Adipocyte (in vitro differentiated cells): Measurements from ENCODE around the gene GPNMB.
"Not testable (repeated sequence)": the region's sequence is repeated elsewhere in the genome, so short reads cannot be mapped to it uniquely, and the experiment has no call there.

Experiments used
- DNase-seq: peaks from one replicate; pipeline ENCODE4 v3.0.0-alpha.2; 2015; ENCODE audit warnings: low read depth
- H3K27me3 ChIP-seq: replicated peaks from 2 replicates; pipeline ENCODE4 v1.7.0; 2013; ENCODE audit warnings: mild to moderate bottlenecking, low read length, moderate library complexity; ENCODE audit not compliant: control insufficient read depth, insufficient read depth
- H3K36me3 ChIP-seq: 2 replicates; pipeline ENCODE4 v1.7.0; 2013; ENCODE audit warnings: low read length, mild to moderate bottlenecking, moderate library complexity; ENCODE audit not compliant: control insufficient read depth, insufficient read depth, severe bottlenecking
- H3K4me1 ChIP-seq: 2 replicates; pipeline ENCODE4 v1.7.0; 2013; ENCODE audit warnings: mild to moderate bottlenecking, low read length, moderate library complexity; ENCODE audit not compliant: control insufficient read depth, insufficient read depth
- H3K4me3 ChIP-seq: 2 replicates; pipeline ENCODE4 v1.7.0; 2013; ENCODE audit warnings: mild to moderate bottlenecking, low read length, moderate library complexity
- H3K9ac ChIP-seq: 2 replicates; pipeline ENCODE4 v1.7.0; 2013; ENCODE audit warnings: mild to moderate bottlenecking, low read length, moderate library complexity
- H3K9me3 ChIP-seq: 2 replicates; pipeline ENCODE4 v1.7.0; 2013; ENCODE audit warnings: mild to moderate bottlenecking, low read length, moderate library complexity; ENCODE audit not compliant: control insufficient read depth

GPNMB gene

DNA sequence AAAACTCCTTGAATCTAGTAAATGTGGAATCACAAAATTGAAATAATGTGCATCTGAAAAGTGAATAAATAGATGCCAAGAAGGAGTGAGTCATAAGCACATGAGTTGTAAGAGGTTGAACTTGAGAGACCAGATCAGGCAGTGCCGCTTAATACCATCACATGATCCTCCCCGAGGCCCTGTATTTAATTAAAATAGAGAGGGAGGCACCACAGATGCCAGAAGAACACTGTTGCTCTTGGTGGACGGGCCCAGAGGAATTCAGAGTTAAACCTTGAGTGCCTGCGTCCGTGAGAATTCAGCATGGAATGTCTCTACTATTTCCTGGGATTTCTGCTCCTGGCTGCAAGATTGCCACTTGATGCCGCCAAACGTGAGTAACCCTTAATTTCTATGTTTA lies at the start of gene GPNMB:
Gene GPNMB (plus strand): TSS at position 221 of the 400 bp plus-strand sequence. CDS start 83 bp downstream, at position 304.
- Histone ChIP-seq H3K4me1 (peaks cover 28% of the 10 kb centered on the region), H3K4me3 (peak within 1 kb of the TSS; percentile 81), H3K9ac (peak within 1 kb of the TSS; percentile 91), H3K36me3 (peaks cover 9% of the 10 kb centered on the region), H3K27me3 (no peaks in the 10 kb centered on the region), H3K9me3 (no peaks in the 10 kb centered on the region)
- peak; percentile 97 for DNase-seq

DNA sequence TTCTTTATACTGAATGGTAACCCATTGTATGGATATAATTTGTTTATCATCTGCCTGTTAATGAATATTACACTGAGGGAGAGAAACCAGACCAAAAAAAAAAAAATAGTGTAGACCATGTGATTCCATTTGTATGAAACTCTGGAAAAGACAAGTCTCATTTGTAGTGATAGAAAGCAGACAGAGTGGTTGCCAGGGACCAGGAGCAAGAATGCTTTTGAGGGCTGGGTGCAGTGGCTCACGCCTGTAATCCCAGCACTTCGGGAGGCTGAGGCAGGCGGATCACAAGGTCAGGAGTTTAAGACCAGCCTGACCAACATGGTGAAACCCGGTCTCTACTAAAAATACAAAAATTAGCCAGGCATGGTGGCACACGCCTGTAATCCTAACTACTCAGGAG lies 48.8 kb upstream of the GPNMB start:
- peaks cover 61% of the 10 kb centered on the region for H3K36me3 ChIP-seq
- not testable (repeated sequence) for H3K4me3 ChIP-seq, H3K4me1 ChIP-seq, H3K9ac ChIP-seq, H3K9me3 ChIP-seq, DNase-seq, H3K27me3 ChIP-seq

DNA sequence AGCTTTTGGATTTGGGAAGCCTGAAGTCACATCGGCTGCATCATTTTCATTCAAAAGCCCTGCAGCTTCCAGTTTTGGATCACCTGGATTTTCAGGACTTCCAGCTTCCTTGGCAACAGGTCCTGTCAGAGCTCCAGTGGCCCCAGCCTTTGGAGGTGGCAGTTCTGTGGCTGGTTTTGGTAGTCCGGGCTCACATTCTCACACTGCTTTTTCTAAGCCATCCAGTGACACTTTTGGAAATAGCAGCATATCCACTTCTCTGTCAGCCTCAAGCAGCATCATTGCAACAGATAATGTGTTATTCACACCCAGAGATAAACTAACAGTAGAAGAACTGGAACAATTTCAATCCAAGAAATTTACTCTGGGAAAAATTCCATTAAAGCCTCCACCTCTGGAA lies 46.2 kb upstream of the GPNMB start:
- H3K36me3 ChIP-seq: peaks cover 45% of the 10 kb centered on the region

DNA sequence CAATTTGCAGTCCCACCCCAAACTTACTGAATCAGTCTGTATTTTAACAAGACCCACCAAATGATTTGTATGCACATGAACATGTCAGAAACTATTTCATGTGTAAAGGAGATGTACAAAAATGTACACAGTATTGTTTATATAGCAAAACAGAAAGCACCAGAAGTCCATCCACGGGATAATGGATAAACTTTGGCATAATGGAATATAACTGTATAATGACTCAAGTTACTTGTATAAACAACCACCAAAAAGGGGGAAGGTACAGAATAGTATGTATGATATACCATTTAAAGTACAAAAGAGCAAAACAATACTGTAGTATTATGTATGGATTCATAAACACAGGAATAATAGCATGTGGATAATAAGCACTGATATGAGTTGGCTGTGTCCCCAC lies 42.3 kb upstream of the GPNMB start:
- Histone ChIP-seq H3K9me3 (no peaks in the 10 kb centered on the region), H3K36me3 (peaks cover 27% of the 10 kb centered on the region), H3K27me3 (no peaks in the 10 kb centered on the region), H3K4me1 (no peaks in the 10 kb centered on the region), H3K9ac (no peak overlapping the region), H3K4me3 (no peak overlapping the region)
- DNase-seq: no peak

More for the DNA sequence above, 46.2 kb upstream of the GPNMB start:
- no peaks in the 10 kb centered on the region for H3K9me3 ChIP-seq
- no peak overlapping the region for H3K4me3 ChIP-seq
- H3K9ac ChIP-seq: no peak overlapping the region
- H3K27me3 ChIP-seq: no peaks in the 10 kb centered on the region
- DNase-seq: no peak
- peaks cover 3% of the 10 kb centered on the region for H3K4me1 ChIP-seq

DNA sequence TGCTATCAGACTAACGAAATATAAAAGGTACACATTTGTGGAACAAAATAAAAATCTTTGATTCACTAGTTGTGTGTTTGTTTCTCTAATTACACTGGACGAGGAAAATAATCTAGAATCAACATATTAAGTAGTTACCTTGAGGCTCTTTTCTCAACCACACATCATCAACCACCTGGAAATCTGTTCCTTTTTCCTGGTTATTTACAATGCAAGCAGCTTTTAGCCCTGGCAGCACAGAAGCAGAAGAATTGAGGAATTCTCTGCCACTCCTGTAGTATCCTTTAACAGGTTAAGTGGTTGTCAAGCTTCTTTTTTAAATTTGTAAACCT lies 41.0 kb upstream of the GPNMB start:
- Histone ChIP-seq H3K4me1 (no peaks in the 10 kb centered on the region), H3K9me3 (no peaks in the 10 kb centered on the region), H3K4me3 (peak overlapping the region; percentile 49), H3K9ac (peak overlapping the region; percentile 47), H3K27me3 (no peaks in the 10 kb centered on the region), H3K36me3 (peaks cover 14% of the 10 kb centered on the region)
- DNase-seq: no peak

DNA sequence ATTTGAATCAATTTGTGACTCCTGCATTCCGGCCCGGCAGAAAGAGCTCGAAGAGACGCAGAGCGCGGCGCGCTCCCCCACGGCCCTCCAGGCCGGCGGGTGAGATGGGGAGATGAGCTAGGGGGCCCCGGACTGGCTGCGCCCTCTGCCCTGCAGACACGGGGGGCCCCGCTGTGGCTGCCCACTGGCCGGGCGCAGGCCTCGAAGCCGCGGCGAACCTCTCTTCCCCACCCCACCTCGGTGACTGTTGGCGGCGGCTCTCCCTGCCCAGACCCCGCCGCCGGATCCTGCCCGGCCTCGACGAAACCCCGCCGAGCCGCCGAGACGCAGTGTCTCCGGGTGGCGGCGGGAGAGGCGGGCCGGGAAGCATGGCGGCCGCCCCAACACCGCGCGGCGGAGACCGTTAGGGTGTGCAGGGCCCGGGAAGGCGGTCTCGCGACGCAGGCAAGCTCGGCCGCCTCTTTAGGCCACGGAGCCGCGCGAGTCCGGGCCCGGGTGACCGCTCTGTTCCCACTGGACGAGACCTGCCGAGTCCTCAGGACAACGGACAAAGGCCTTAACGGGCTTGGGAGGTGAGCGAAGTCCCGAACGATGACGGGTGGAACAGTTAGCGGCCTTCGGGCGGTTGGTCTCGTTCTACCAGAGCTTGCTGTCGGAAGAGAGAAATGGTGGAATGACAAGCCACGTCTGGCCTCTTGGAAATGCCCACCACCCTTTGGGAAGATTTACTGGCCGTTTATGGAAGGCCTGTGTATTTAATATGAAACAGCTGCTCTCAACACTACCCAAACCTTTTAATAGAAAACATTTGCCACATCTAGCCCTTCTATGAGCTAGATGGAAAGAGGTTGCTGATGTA lies 40.4 kb upstream of the GPNMB start:
- peak overlapping the region; percentile 47 for H3K9ac ChIP-seq
- H3K4me1 ChIP-seq: no peaks in the 10 kb centered on the region
- H3K9me3 ChIP-seq: no peaks in the 10 kb centered on the region
- no peak for DNase-seq
- peaks cover 8% of the 10 kb centered on the region for H3K36me3 ChIP-seq
- H3K27me3 ChIP-seq: no peaks in the 10 kb centered on the region
- peak overlapping the region; percentile 49 for H3K4me3 ChIP-seq

DNA sequence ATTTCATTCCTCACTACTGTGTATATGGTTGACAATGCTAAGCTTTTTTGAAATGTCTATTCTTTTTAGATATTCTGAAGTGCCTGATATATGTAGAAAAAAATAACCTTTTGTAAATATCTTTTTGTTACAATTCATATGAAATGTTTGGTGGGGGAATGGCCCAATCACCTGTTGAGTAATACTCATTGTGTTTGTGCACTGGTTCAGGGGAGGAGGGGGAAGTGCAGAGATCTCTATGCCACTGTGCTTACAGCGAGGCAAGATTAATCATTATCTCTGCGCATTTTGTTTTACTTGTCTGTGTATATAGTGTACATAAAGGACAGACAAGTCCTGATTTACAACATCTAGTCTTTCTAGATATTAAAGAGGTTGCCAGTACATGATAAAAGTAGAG lies 39.6 kb upstream of the GPNMB start:
- DNase-seq: no peak
- H3K36me3 ChIP-seq: no peaks in the 10 kb centered on the region
- H3K27me3 ChIP-seq: no peaks in the 10 kb centered on the region
- no peaks in the 10 kb centered on the region for H3K4me1 ChIP-seq
- no peak overlapping the region for H3K4me3 ChIP-seq
- H3K9me3 ChIP-seq: no peaks in the 10 kb centered on the region
- no peak overlapping the region for H3K9ac ChIP-seq

DNA sequence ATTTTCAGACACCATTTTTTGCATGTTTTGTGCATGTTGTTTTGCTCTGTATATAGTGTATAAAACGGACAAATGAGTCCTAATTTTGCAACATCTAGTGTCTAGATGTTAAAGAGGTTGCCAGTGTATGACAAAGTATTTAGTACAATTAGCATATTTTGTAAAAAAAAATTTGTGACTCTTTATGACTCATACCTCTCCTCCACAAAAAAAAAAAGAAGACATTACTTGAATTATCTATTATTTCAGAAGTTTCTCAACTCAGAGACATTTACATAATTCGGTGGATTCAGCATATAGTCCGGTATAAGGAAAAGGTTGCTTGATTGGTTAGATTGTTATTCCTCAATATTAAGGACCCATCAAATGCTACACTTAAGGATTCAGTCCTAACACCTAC lies 38.7 kb upstream of the GPNMB start:
- Histone ChIP-seq H3K27me3 (no peaks in the 10 kb centered on the region), H3K9ac (no peak overlapping the region), H3K36me3 (no peaks in the 10 kb centered on the region), H3K9me3 (no peaks in the 10 kb centered on the region), H3K4me3 (no peak overlapping the region), H3K4me1 (no peaks in the 10 kb centered on the region)
- DNase-seq: no peak

DNA sequence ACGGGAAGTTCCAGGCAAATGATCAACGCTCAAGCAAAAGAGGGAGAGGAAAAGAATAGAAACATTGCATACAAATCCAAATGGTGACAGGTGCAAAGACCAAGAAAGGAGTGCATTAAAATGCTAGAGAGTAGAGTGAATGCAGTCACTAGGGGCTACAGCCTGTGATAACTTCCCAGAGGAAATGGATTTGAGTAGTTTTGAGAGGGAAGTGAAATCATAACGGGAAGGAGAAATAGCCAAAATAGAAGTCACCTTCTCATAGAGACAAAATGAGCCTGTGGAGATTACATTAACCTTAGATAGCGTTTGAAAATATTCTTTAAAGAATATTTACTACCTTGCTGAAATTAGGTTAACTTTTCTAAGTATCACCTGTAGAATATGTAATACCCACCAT lies 38.3 kb upstream of the GPNMB start:
- Histone ChIP-seq H3K9ac (no peak overlapping the region), H3K9me3 (no peaks in the 10 kb centered on the region), H3K27me3 (no peaks in the 10 kb centered on the region), H3K4me1 (no peaks in the 10 kb centered on the region), H3K4me3 (no peak overlapping the region), H3K36me3 (no peaks in the 10 kb centered on the region)
- DNase-seq: no peak

DNA sequence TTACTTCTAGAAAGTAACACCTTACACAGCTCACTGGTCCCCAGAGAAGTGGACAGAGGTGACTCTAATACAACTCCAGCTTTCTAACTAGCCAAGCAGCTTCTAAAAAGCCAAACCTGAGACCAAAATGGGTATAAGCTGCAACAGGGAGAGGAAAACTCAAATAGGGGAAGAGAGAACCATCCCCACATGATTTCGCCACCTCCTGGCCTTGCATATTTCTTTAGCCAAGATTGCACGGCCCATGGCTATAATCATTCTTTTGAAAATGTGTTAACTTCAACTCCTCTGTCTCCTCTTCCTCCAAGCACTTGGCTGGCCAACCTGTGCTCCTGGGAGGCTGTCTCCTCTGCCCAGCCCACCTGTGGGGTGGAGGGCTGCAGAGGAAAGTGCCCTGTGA lies 36.1 kb upstream of the GPNMB start:
- H3K36me3 ChIP-seq: no peaks in the 10 kb centered on the region
- no peak overlapping the region for H3K9ac ChIP-seq
- H3K4me1 ChIP-seq: no peaks in the 10 kb centered on the region
- no peaks in the 10 kb centered on the region for H3K27me3 ChIP-seq
- H3K4me3 ChIP-seq: no peak overlapping the region
- no peak for DNase-seq
- H3K9me3 ChIP-seq: no peaks in the 10 kb centered on the region

DNA sequence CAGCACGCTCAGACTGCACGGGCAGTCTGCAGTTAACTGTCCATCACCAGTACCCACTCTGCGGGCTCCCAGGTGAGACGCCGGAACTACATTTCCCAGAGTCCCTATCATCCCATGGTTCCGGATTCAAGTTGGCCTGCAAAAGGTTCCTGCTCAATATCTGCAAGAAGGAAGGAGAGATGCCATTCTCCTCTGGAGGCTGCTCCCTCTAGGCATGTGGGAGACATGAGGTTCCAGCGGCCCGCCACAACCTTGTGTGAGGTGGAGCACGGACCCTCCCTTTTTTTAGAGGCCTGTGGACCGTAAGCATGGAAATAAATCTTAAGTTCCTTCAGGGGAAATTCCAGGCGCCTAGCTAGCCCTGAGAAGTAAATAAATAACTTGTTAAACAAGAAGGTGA lies 35.0 kb upstream of the GPNMB start:
- Histone ChIP-seq H3K4me3 (no peak overlapping the region), H3K27me3 (no peaks in the 10 kb centered on the region), H3K4me1 (no peaks in the 10 kb centered on the region), H3K9me3 (no peaks in the 10 kb centered on the region), H3K36me3 (no peaks in the 10 kb centered on the region), H3K9ac (no peak overlapping the region)
- no peak for DNase-seq

DNA sequence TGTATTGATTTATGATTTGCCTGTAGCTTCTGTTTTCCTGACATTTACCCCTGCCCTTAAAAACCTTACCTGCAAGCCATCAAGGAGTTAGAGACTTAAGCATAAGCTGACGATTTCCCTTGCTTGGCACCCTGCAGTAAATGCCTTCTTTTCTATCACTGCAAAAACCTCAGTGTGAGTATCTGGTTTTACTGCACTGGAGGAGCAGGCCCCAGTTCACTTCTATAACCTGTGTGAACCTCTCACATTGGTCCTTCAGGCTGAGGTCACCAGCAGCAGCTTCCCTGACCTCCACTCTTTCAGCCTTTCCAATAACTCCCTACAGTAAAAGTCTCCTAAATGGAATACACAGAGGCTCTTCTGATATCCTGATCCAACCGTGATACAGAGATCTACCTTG lies 34.2 kb upstream of the GPNMB start:
- Histone ChIP-seq H3K9ac (no peak overlapping the region), H3K27me3 (no peaks in the 10 kb centered on the region), H3K36me3 (no peaks in the 10 kb centered on the region), H3K4me1 (no peaks in the 10 kb centered on the region), H3K9me3 (no peaks in the 10 kb centered on the region), H3K4me3 (no peak overlapping the region)
- no peak for DNase-seq
